T-helper 9 cell (primary cell): ENCODE measurements around the gene KMT2B.
"Not testable (repeated sequence)": the region's sequence is repeated elsewhere in the genome, so short reads cannot be mapped to it uniquely, and the experiment has no call there.

Source experiments
- DNase-seq: peaks from one replicate; pipeline ENCODE4 v3.0.0-alpha.2; 2020
- total RNA-seq, 2 donors: gene quantifications; one replicate each; lab custom pipeline; 2026; lab: John Stamatoyannopoulos, UW

Gene KMT2B, protein sequence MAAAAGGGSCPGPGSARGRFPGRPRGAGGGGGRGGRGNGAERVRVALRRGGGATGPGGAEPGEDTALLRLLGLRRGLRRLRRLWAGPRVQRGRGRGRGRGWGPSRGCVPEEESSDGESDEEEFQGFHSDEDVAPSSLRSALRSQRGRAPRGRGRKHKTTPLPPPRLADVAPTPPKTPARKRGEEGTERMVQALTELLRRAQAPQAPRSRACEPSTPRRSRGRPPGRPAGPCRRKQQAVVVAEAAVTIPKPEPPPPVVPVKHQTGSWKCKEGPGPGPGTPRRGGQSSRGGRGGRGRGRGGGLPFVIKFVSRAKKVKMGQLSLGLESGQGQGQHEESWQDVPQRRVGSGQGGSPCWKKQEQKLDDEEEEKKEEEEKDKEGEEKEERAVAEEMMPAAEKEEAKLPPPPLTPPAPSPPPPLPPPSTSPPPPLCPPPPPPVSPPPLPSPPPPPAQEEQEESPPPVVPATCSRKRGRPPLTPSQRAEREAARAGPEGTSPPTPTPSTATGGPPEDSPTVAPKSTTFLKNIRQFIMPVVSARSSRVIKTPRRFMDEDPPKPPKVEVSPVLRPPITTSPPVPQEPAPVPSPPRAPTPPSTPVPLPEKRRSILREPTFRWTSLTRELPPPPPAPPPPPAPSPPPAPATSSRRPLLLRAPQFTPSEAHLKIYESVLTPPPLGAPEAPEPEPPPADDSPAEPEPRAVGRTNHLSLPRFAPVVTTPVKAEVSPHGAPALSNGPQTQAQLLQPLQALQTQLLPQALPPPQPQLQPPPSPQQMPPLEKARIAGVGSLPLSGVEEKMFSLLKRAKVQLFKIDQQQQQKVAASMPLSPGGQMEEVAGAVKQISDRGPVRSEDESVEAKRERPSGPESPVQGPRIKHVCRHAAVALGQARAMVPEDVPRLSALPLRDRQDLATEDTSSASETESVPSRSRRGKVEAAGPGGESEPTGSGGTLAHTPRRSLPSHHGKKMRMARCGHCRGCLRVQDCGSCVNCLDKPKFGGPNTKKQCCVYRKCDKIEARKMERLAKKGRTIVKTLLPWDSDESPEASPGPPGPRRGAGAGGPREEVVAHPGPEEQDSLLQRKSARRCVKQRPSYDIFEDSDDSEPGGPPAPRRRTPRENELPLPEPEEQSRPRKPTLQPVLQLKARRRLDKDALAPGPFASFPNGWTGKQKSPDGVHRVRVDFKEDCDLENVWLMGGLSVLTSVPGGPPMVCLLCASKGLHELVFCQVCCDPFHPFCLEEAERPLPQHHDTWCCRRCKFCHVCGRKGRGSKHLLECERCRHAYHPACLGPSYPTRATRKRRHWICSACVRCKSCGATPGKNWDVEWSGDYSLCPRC (N-terminal part only)
- 93.2 to 100 reads per million in 2 donors for total RNA-seq

- no peak for DNase-seq
Observed at GRCh38 chr19:35717665-35718344, at the start of gene KMT2B. Gene KMT2B, plus strand, starts transcription at chr19:35718003. Its CDS starts 16 bp downstream, at chr19:35718019.

GRCh38 chr19:35669566-35669965, 48.2 kb upstream of the KMT2B start:
- DNase-seq = no peak

DNA sequence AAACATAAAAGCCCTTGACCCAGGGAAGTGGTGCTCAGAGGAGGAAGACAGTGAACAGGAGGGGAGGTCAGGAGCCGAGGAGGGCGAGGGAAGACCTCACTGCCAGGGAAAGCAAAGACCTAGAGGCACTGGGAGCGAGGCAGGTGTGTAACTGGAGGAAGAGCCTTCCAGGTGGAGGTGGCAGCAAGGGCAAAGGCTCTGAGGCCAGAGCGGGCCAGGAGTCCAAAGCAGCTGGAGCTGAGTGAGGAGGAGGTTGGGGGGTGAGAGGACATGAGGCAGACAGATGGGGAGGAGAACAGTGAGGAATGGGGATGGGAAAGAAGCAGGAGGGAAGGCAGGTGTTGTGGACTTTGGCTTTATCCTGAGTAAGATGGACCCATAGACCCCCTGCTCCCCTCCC, 47.8 kb upstream of the KMT2B start:
- DNase-seq = no peak

- DNase-seq = no peak
Observed at GRCh38 chr19:35670686-35671085, 47.1 kb upstream of the KMT2B start.

DNA sequence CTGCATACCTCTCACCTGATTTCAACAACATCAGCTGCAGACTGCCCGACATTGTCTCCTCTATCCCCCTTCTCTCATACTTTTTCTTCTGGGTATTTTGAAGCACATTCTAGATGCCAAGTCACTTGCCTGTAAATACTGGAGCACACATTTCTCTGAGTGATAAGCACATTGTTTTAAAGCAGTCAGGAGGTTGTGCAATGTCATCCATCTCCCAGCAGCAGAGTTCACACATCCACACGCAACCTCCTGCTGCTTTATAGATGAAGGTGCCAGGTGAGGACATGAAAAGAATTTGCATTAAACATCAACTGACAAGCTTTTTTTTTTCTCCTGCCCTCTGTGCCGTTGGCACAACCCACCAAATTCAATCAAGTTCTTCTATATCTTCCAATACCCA, 46.0 kb upstream of the KMT2B start:
- DNase-seq = no peak

DNA sequence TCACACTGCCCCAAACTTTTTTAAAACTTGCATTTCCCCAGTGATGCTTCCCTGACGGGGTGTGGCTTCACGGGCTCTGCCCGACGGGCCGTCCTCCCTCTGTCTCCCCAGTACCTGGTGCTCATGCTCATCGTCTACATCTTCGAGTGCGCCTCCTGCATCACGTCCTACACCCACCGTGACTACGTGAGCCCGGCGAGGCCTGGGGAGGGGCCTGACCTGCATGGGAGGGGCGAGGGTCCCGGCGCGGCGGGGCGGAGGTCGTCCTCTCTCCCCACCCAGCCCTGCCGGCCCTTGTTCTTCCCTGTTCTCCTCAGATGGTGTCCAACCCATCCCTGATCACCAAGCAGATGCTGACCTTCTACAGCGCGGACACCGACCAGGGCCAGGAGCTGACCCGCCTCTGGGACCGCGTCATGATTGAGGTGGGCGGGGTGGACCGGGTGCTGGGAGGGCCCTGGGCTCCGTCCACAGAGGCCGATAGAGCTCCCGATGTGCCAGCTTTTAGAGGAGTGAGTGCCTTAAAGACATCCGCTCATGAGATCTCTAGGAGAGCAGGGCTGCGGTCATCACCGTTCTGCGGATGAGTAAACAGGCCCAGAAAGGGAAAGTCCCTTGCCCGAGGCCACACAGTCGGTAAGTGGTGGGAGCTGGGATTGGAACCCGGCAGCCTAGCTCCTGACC, 44.5 kb upstream of the KMT2B start:
- peak; percentile 6 for DNase-seq

DNA sequence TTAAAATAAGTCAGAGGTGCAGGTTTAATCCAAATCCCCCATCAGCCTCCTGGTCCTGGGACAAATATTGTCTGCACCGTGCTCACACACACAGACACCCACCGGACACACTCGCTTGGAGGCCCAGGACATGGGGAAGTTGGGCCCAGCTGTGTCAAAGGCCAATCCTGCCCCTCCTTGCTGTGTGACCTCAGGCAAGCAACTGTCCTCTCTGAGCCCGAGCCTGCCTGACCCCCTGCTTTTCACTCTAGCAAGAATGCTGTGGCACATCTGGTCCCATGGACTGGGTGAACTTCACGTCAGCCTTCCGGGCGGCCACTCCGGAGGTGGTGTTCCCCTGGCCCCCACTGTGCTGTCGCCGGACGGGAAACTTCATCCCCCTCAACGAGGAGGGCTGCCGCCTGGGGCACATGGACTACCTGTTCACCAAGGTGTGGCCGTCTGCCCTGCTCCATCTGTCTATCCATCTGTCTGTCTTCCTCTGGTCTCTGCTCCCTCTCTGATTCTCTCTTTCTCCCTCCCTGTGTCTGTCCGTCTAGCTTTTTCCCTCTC, 42.1 kb upstream of the KMT2B start:
- DNase-seq = no peak

GRCh38 chr19:35689836-35690235, 28.0 kb upstream of the KMT2B start:
- DNase-seq = no peak

GRCh38 chr19:35691106-35691505, 26.7 kb upstream of the KMT2B start:
- DNase-seq = not testable (repeated sequence)

GRCh38 chr19:35692010-35692409, 25.8 kb upstream of the KMT2B start:
- no peak for DNase-seq

DNA sequence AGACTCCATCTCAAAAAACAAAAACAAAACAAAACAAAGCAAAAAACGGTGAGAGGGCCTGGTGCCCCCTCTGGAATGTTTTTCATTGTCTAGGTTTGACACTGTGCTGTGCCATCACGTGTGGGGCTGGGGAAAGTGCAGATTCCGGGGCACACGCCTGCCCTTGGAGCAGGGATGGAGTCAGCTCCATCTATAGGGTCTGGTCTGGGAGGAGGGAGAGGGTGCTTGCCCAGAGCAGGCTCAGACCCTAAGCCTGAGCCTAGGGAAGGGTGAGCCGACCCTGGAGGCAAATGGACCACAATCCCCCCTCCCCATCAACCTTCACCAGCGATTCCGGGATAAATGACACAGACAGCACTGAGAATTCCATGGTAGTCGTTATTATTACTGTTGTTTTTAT, 24.4 kb upstream of the KMT2B start:
- no peak for DNase-seq

DNA sequence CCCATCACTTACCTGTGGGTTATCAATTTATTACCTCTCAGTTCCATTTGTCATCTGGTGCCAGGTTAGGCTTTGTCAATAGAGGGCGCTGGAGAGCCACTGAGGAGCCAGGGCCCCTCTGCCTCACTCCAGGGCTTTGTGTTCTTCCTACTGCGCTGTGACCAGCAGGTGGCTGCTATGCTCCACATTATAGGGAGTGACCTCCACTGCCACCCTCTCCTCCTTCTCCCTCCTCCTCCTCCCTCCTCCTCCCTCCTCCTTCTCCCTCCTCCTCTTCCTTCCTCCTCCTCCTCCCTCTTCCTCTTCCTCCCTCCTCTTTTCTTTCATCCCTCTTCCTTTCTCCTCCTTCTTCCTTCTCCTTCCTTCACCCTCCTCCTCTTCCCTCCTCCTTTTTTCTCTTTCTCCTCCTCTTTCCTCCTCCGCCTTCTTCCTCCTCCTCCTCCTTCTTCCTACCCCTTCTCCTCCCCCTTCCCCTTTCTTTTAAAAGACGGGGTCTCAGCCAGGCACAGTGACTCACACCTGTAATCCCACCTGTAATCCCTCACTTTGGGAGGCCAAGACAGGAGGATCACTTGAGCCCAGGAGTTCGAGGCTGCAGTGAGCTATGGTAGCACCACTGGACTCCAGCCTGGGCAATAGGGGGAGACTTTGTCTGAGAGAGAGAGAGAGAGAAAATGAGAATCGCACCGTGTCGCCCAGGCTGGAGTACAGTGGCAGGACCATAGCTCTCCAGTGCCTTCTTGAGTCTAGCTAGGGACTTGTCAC, 23.8 kb upstream of the KMT2B start:
- peak; percentile 87 for DNase-seq

DNA sequence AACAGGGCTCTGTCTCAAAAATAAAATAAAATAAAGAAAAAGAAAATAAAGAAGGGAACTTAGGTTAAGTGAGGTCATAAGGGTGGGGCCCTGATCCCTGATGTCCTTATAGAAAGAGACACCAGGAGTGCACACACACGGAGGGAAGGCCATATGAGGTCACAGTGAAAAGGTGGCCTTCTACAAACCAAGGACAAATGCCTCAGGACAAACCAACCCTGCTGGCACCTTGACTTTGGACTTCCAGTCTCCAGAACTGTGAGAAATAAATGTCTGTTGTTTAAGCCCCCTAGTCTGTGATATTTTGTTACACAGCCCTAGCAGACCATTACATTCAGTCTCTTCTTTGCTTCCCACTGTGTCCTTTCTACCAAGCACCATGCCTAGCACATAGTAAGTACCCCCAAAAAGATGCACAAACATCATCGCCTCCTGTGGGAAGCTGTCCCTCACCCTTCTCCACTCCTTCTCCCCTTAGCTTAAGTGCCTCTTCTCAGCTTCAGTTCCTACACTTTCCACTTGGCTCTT, 21.8 kb upstream of the KMT2B start:
- no peak for DNase-seq

GRCh38 chr19:35696835-35697234, 21.0 kb upstream of the KMT2B start:
- DNase-seq = no peak

DNA sequence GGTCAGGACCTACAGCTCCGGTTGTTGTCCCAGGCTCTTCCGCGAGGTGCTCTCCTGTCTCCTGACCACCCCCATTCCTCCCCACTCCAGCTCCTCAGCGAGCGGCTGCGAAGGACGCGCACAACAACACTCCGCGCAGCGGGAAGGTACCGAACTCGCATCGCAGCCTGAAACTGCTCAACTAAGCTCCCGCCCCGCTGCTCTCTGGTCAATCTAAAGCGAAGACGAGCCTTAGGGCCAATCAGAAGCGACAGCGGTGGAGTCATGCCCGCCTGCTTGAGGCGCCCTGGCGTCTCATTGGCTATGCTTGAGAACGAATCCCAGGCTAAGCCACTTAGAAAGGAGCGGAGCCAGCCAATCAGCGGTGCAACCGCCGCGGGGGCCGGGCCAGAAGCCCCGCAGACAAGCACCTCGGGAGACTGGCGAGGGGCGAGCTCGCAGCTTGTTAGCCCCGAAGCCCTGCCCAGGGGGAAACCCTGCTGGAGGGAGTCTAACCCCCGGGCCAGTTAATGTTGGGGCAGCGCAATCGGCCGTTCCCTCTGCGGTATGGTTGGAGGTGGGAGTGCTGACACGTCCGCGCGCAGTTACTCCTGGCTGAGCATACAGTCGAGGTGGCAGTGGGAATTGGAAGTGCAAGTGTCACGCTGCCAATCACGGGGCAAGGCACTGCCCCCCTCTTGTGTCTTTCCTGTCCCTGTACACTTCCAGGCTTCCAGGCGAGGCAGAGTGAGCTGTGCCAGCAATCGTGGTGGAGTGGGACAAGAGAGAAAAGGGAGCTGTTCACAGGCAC, 15.4 kb upstream of the KMT2B start:
- peak; percentile 83 for DNase-seq

DNA sequence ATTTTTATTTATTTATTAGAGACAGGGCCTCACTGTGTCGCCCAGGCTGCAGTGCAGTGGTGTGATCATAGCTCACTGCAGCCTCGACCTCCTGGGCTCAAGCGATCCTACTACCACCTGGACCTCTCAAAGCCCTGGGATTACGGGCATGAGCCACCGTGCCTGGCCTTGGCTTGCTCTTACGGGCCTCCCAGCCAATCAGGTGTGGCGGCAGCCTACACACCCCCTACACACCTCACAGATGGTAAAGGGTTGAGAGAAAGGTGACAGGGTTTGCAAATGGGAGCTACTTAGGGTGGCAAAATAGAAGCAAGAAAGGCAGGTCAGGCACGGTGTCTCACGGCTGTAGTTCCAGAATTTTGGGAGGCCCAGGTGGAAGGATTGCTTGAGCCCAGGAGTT, 14.5 kb upstream of the KMT2B start:
- DNase-seq = no peak

DNA sequence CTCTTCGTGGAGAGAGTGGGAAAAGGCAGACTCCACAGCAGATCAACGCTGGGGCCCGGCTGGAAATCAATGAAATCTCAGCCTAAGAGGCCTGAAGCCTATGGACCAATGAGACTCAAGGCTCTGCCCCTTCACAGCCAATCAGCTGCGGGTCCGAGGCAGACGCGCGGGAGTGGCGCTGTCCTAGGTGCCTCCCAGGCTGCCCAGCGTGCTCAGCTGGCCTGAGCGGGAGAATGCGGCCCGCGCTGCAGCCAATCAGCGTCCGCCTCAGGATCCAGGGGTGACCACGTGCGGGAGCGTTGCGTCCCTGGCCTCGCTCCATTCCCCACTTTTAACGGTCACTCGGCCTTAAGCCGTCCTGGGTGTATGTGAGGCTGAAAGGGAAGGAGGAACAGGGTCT, 13.6 kb upstream of the KMT2B start, which contains the start of gene ZBTB32:
ZBTB32 (plus strand) TSS at position 341 of the 400 bp plus-strand sequence. CDS start 10,069 bp downstream, outside the sequence.
- no peak for DNase-seq

- DNase-seq = no peak
Observed at GRCh38 chr19:35708391-35708790, 9.4 kb upstream of the KMT2B start.
